SKM-1 (cell line): ENCODE data around the gene SIDT1.

Experiments used
- DNase-seq: peaks from one replicate; lab custom pipeline; 2025; ENCODE audit not compliant: unreplicated experiment; lab: John Stamatoyannopoulos, UW

Gene SIDT1

DNA sequence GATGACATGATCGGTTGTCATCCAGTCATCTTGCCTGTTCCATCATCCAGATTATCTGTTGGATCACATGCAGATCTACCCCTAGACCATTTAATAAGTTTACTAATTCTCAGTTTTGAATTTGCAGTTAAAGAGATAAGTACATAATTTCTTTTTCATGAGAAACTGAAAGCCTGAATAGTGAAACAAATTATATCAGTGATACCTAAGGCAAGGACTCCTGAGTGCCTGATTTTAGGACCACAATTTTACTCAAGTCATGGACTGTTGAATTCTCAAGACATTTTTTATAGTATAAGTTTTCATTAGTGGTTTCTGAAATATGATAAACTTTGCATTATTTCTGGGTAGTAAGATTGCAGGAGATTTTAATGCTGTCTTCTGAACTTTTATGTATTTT is 13.2 kb downstream of the SIDT1 start:
- no peak for DNase-seq

- no peak for DNase-seq
Observed at GRCh38 chr3:113546414-113546893, 14.1 kb downstream of the SIDT1 start.

DNA sequence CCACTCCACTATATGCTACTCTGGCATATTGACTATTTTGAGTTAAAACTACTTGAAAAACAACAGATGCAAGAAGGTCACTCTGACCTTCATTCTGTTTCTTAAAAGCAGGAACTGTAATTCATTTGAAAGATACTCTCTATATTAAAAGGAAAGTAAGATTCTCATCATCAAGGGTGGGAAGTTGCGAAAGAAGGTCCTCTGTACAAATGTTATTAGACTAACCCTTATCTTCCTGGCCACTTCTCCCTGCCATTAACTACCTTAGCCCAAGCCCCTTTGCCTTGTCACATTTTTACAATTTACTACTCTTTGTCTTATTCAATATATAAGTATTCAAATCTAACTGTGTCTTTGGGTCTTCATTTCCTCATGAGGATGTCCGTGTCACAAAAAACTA is 16.1 kb downstream of the SIDT1 start:
- DNase-seq = no peak

GRCh38 chr3:113551820-113552219 is 19.5 kb downstream of the SIDT1 start:
- DNase-seq = no peak

DNA sequence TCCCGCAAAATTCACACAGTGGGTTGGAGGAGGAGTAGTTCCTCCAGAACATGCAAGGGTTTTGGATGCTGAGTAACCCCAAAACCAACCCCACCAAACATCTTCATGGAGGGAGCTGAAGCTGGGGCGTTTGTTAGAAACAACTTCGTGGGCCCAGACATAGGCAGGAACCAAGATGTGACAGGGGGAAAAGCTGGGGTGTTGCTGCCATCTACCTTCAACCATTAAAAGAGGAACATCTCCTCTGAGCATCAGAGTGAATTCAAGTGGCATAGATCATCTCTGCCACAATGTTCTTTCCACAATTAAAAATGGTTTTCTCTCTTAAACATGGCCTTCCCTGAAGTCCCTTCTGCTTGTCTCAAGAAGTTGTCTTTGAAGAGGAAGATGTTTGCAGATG is 20.5 kb downstream of the SIDT1 start:
- DNase-seq = no peak

DNA sequence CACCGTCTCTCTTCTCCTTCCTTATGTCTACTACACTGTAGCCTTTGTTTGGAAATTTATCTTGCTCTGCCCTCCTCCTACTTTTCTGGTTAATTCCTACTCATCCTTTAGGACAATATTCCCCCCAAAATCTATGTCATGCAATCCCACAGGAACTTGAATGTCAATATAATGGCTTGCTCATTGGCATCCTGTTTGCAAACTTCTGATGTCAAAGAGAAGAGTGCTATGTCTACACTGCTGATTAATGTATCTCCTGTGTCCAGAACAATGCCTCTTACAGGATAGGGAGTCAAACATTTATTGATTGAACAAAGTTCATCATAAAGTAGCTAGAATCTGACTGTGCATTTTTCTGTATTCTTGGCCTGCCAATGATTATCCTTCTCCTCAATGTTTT is 22.8 kb downstream of the SIDT1 start:
- no peak for DNase-seq

DNA sequence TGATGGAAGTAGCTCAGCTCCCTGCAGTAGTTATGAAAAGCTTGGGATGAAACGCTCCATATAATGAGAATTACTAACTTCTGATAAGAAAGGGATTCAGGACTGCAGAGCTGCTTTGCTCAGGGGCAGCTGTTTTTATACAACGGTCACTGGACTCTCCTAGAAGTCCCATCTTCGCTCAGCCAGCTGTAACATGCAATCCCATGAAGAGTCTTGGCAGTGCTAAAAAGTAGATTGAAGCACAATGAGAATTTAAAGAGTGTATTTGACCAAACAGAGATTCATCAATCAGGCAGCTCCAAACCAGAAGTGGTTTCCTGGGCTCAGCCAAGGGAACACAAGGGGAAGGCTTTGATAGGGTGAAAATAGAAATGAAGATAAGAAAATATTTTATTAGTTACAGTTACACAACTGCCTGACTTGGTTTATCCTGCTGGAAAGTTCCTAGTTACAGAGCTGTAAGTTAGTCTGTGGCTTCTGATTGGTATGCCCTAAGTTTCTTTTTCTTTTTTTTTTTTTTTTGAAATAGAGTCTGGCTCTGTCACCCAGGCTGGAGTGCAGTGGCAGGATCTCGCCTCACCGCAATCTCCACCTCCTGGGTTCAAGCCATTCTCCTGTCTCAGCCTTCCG is 24.1 kb downstream of the SIDT1 start:
- no peak for DNase-seq

DNA sequence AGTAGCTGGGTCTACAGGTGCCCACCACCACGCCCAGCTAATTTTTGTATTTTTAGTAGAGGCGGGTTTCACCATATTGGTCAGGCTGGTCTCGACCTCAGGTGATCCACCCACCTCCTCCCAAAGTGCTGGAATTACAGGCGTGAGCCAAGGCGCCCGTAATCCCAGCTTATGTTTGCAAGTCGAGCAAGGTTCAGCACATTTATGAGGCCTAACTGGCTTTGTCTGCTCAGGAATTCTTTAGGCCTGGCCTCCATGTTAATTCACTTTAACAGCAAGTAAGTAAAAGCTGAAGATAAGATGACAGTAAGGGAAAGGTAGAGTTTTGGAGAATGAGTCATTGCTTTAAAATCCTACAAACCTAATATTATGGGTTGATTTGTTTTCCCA is 24.6 kb downstream of the SIDT1 start:
- DNase-seq = no peak

DNA sequence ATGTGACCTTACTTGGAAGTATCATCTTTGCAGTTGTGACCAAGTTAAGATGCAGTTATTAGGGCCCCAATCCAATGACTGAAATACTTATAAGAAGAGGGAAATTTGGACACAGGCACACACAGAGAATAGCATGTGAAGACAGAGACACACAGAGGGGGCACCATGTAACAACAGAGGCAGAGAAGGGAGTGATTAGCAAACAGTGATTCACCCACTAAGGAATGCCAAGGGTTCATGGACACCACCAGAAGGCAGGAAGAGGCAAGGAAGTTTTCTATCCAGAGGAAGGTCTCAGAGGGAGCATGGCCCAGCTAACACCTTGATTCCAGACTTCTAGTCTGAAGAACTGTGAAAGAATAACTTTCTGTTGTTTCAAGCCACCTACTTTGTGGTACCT is 25.0 kb downstream of the SIDT1 start:
- no peak for DNase-seq

- no peak for DNase-seq
Observed at GRCh38 chr3:113559009-113559408, 26.7 kb downstream of the SIDT1 start.

DNA sequence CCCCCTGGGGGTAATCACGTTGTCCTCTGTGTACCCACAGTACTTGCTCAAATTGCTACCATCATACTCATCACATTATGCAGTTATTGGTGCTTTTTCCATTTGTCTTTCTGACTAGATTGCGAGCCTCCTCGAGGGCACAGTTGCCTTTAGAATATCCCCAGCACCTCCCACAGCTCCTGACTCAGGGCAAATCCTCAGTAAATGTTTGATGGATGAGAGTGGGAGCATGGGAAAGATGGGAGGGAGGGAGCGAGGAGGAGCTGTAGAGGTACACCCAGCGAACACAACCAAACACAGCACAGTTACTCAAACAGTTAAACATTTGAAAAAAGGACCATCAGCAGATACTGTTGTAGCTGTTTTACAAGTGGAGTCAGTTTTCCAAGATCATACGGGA is 27.9 kb downstream of the SIDT1 start:
- no peak for DNase-seq

- no peak for DNase-seq
Observed at GRCh38 chr3:113560831-113561623, 28.7 kb downstream of the SIDT1 start.

- no peak for DNase-seq
Observed at GRCh38 chr3:113565555-113565954, 33.2 kb downstream of the SIDT1 start.

DNA sequence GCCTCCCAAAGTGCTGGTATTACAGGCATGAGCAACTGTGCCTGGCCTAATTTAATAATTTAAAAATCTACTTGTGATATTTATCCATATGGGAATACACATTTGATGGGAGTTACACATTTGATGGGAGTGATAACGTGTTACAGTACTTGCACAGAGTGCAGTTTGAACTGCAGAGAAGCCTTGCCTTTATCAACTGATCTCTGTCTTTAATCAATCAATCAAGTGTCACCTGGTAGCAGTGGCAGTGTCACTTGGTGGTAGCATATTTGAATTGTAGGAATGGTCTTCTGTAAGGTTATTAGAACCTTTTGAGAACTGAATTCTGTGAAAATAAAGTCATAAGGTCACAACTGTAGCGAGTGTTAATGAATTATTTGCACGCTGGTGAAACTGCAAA is 37.8 kb downstream of the SIDT1 start:
- no peak for DNase-seq

- DNase-seq = no peak
Observed at GRCh38 chr3:113571360-113571759, 39.0 kb downstream of the SIDT1 start.

DNA sequence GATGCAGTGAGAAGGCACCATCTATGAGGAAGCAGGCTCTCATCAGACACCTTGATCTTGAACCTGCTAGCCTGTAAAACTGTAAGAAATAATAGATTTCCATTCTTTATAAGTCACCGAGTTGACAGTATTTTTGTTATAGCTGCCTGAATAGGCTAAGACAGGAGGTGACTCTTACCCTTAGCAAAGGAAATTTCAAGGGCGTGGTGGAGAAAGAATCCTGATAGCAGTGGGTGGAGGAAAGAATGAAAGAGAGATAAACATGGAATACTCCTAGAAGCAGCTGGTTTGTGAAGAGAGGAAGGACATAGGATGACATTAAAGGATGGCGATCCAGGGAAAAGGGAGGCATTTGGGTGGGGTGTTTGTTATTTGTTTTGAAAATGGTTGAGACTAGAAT is 41.4 kb downstream of the SIDT1 start:
- no peak for DNase-seq

- DNase-seq = no peak
Observed at GRCh38 chr3:113574213-113574612, 41.9 kb downstream of the SIDT1 start.

DNA sequence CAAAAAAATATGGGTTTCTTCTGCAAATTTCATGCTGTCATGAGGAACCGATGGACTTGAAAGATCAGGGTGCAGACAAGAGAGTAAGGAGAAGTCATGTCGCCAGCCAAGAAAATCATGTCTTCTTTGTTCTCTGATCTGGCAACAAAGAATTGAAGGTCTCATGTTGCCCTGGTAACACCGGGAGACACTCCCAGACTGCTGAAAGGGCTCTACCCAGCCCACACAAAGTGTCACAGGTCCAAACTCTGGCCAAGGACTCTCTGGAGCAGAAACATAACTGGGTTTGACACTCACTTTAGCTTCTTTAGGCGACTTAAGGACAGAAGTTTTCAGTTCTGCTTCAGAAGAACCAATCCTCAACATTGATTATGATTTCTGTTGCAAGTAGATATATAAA is 42.9 kb downstream of the SIDT1 start:
- no peak for DNase-seq

GRCh38 chr3:113585228-113585627 is 52.9 kb downstream of the SIDT1 start:
- DNase-seq = no peak

DNA sequence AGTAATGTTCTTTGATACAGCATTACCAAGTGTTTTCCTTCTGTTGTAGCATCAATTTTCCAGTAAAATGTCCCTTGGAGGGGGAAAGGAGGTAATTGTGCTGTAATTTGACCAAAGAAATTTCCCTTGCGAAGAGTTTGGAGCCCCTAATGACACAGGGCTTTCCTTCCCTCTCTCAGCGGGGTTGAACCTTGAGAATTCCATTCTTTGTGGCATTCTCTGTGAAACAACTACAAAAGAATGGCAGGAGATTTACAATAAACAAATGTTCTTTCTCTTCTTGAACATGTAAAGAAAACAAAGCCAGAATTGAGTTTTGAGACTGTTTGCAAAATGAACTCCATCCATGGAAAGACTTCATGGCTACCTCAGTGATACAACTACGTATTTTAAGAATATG is 53.4 kb downstream of the SIDT1 start:
- DNase-seq = no peak

GRCh38 chr3:113588806-113589205 is 56.5 kb downstream of the SIDT1 start:
- no peak for DNase-seq

GRCh38 chr3:113589971-113590370 is 57.6 kb downstream of the SIDT1 start:
- no peak for DNase-seq

DNA sequence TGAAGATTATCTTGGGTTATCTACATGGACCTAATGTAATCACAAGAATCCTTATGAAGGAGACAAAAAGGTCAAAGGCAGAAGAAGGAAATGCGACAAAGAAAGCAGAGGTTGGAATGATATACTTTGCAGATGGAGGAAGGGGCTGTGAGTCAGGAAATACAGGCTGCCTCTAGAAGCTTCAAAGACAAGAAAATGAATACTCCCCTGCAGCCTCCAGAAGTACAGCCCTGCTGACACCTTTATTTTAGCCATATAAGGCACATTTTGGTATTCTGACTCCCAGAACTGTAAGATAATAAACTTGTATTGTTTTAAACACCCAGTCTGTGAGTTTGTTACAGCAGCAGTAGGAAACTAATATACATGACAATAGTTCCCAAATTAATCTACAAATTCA is 58.6 kb downstream of the SIDT1 start:
- no peak for DNase-seq
